H9 (cell line): ENCODE results near the gene ADAMTSL2. TPM values are rescaled to one million over a fixed set of nuclear protein-coding genes. Genes with fewer than 3 reads are reported as not detected.

Source experiments
- DNase-seq: peaks from one replicate; pipeline ENCODE4 v3.0.0-alpha.2; 2017
- H2AFZ ChIP-seq: one replicate; pipeline ENCODE4 v1.6.1; 2013; ENCODE audit warnings: mild to moderate bottlenecking, low read length, control low read depth, moderate library complexity
- H2AK5ac ChIP-seq: 2 replicates; pipeline ENCODE4 v1.6.1; 2013; ENCODE audit warnings: low read length, control low read depth, mixed read lengths; ENCODE audit not compliant: insufficient read length
- H2BK120ac ChIP-seq: one replicate; pipeline ENCODE4 v1.6.1; 2013; ENCODE audit warnings: low read depth, mild to moderate bottlenecking, low read length, control low read depth, inconsistent platforms; ENCODE audit not compliant: poor library complexity, severe bottlenecking
- H2BK12ac ChIP-seq: 2 replicates; pipeline ENCODE4 v1.6.1; 2013; ENCODE audit warnings: low read length, control low read depth, mixed read lengths, low read depth; ENCODE audit not compliant: insufficient read length
- H2BK15ac ChIP-seq: 2 replicates; pipeline ENCODE4 v1.6.1; 2013; ENCODE audit warnings: low read depth, low read length, control low read depth
- H2BK20ac ChIP-seq: one replicate; pipeline ENCODE4 v1.6.1; 2013; ENCODE audit warnings: low read depth, mild to moderate bottlenecking, low read length, control low read depth, inconsistent platforms; ENCODE audit not compliant: poor library complexity, severe bottlenecking
- H2BK5ac ChIP-seq: 2 replicates; pipeline ENCODE4 v1.6.1; 2013; ENCODE audit warnings: low read length, control low read depth, mixed read lengths; ENCODE audit not compliant: insufficient read length
- H3K14ac ChIP-seq: 2 replicates; pipeline ENCODE4 v1.6.1; 2013; ENCODE audit warnings: low read length, control low read depth; ENCODE audit not compliant: insufficient read depth
- H3K18ac ChIP-seq: 2 replicates; pipeline ENCODE4 v1.6.1; 2013; ENCODE audit warnings: low read depth, mild to moderate bottlenecking, mixed read lengths, low read length, control low read depth; ENCODE audit not compliant: insufficient read length
- H3K23ac ChIP-seq: 2 replicates; pipeline ENCODE4 v1.6.1; 2013; ENCODE audit warnings: low read length, control low read depth, mixed read lengths, low read depth; ENCODE audit not compliant: insufficient read length
- H3K23me2 ChIP-seq: 2 replicates; pipeline ENCODE4 v1.6.1; 2013; ENCODE audit warnings: low read depth, mild to moderate bottlenecking, mixed read lengths, low read length, control low read depth; ENCODE audit not compliant: insufficient read length, poor library complexity, severe bottlenecking
- H3K27ac ChIP-seq: 2 replicates; pipeline ENCODE4 v1.5.1; 2013; ENCODE audit warnings: low read length, control low read depth, mixed read lengths, low read depth; ENCODE audit not compliant: insufficient read length
- H3K27me3 ChIP-seq: 2 replicates; pipeline ENCODE4 v1.6.1; 2013; ENCODE audit warnings: low read length, control low read depth, inconsistent platforms; ENCODE audit not compliant: insufficient read depth
- H3K4ac ChIP-seq: 2 replicates; pipeline ENCODE4 v1.6.1; 2013; ENCODE audit warnings: low read depth, mild to moderate bottlenecking, control low read depth, inconsistent platforms, low read length, moderate library complexity
- H3K4me1 ChIP-seq: 2 replicates; pipeline ENCODE4 v1.6.1; 2013; ENCODE audit warnings: low read length, control low read depth, inconsistent platforms; ENCODE audit not compliant: insufficient read depth
- H3K4me2 ChIP-seq: 2 replicates; pipeline ENCODE4 v1.6.1; 2013; ENCODE audit warnings: low read length, control low read depth, mixed read lengths; ENCODE audit not compliant: insufficient read length, insufficient read depth
- H3K56ac ChIP-seq: 2 replicates; pipeline ENCODE4 v1.6.1; 2013; ENCODE audit warnings: low read depth, mild to moderate bottlenecking, mixed read lengths, low read length, control low read depth; ENCODE audit not compliant: insufficient read length
- H3K79me1 ChIP-seq: 2 replicates; pipeline ENCODE4 v1.6.1; 2013; ENCODE audit warnings: low read depth, mild to moderate bottlenecking, moderate library complexity, low read length, control low read depth, inconsistent platforms; ENCODE audit not compliant: insufficient read depth, poor library complexity, severe bottlenecking
- H3K79me2 ChIP-seq: 2 replicates; pipeline ENCODE4 v1.6.1; 2013; ENCODE audit warnings: low read length, control low read depth, inconsistent platforms; ENCODE audit not compliant: insufficient read depth
- H3K9ac ChIP-seq: 2 replicates; pipeline ENCODE4 v1.6.1; 2013; ENCODE audit warnings: low read length, control low read depth, mixed read lengths; ENCODE audit not compliant: insufficient read length; ENCODE audit errors: extremely low read depth
- H3K9me3 ChIP-seq: one replicate; pipeline ENCODE4 v1.6.1; 2013; ENCODE audit warnings: low read depth, low read length, inconsistent platforms; ENCODE audit not compliant: control insufficient read depth
- H3T11ph ChIP-seq: one replicate; pipeline ENCODE4 v1.6.1; 2013; ENCODE audit warnings: mild to moderate bottlenecking, low read length, control low read depth, inconsistent platforms
- H4K20me1 ChIP-seq: one replicate; pipeline ENCODE4 v1.6.1; 2013; ENCODE audit not compliant: control insufficient read depth, insufficient read length, insufficient read depth
- H4K5ac ChIP-seq: 2 replicates; pipeline ENCODE4 v1.6.1; 2013; ENCODE audit warnings: low read depth, mild to moderate bottlenecking, mixed read lengths, low read length, control low read depth; ENCODE audit not compliant: insufficient read length
- H4K8ac ChIP-seq: replicated peaks from 2 replicates; pipeline ENCODE4 v1.6.1; 2013; ENCODE audit warnings: low read length, control low read depth, mixed read lengths, low read depth; ENCODE audit not compliant: insufficient read length
- H4K91ac ChIP-seq: 2 replicates; pipeline ENCODE4 v1.6.1; 2013; ENCODE audit warnings: low read depth, mild to moderate bottlenecking, moderate library complexity, mixed read lengths, low read length, control low read depth; ENCODE audit not compliant: insufficient read length
- H3K27ac Mint-ChIP-seq, 3 experiments: 2 replicates in 2 of 3; 3 replicates in 1 of 3; pipeline ENCODE4 v1.8.0; 2020 to 2021; ENCODE audit warnings: mixed read lengths in 3 of 3, mild to moderate bottlenecking in 1 of 3, moderate library complexity in 1 of 3
- H3K27me3 Mint-ChIP-seq: 2 replicates; pipeline ENCODE4 v1.8.0; 2021; ENCODE audit warnings: low read depth, mild to moderate bottlenecking, moderate library complexity, mixed read lengths
- H3K36me3 Mint-ChIP-seq, 3 experiments: 2 replicates in 2 of 3; 3 replicates in 1 of 3; pipeline ENCODE4 v1.8.0; 2020 to 2021; ENCODE audit warnings: low read depth in 3 of 3, mixed read lengths in 3 of 3; ENCODE audit not compliant: insufficient read depth in 1 of 3
- H3K4me1 Mint-ChIP-seq, 2 experiments: 2 replicates each; pipeline ENCODE4 v1.8.0; 2020; ENCODE audit warnings: mixed read lengths in 2 of 2
- H3K4me3 Mint-ChIP-seq, 2 experiments: 2 replicates in 1 of 2; 3 replicates in 1 of 2; pipeline ENCODE4 v1.8.0; 2020 to 2021; ENCODE audit warnings: mild to moderate bottlenecking in 2 of 2, mixed read lengths in 2 of 2, moderate library complexity in 1 of 2
- H3K9me3 Mint-ChIP-seq, 2 experiments: 2 replicates in 1 of 2; 3 replicates in 1 of 2; pipeline ENCODE4 v1.8.0; 2020; ENCODE audit warnings: mild to moderate bottlenecking in 2 of 2, mixed read lengths in 2 of 2, moderate library complexity in 1 of 2
- WGBS: extraction: QIAGEN DNeasy Blood & Tissue Kit; methylation state at CpG from one replicate; pipeline ENCODE4 v1.1.7; 2013; ENCODE audit warnings: missing lambda C conversion rate, low lambda C conversion rate, mixed read lengths; ENCODE audit not compliant: insufficient read length; ENCODE audit errors: extremely low coverage; 5-methylcytosine and 5-hydroxymethylcytosine counted together
- total RNA-seq: library from RNA; stranded (reverse); gene quantifications from 2 replicates; pipeline ENCODE4 v1.2.1, GENCODE V29; 2021
- TF ChIP-seq, protein P1 (sequence below): fragments of 200-600 bp; sonication (generic); conservative IDR thresholded peaks from 3 replicates; pipeline ENCODE4 v1.8.0; 2021; ENCODE audit warnings: antibody characterized with exemption, mild to moderate bottlenecking

The ADAMTSL2 gene
- total RNA-seq, 1 experiment from 2014 or later = 0.61 TPM

GRCh38 chr9:133490865-133491655 is 43.4 kb upstream of the ADAMTSL2 start:
- H3K4me3 Mint-ChIP-seq = no peak overlapping the region
- no peak for DNase-seq
- H3K36me3 Mint-ChIP-seq = no peaks in the 10 kb centered on the region
- no peak overlapping the region for H3K4ac ChIP-seq
- no peak overlapping the region for H2BK12ac ChIP-seq
- H3K27me3 Mint-ChIP-seq = no peaks in the 10 kb centered on the region; the same call in 1 of the 2 replicates
- no peaks in the 10 kb centered on the region for H3K79me2 ChIP-seq
- H3K9ac ChIP-seq = no peak overlapping the region
- H3K27ac Mint-ChIP-seq = no peak overlapping the region
- no peak overlapping the region for H4K91ac ChIP-seq
- H3K4me1 Mint-ChIP-seq = 0 out of 4 replicates have a peak, but pooled peaks cover 0 to 1% of the 10 kb centered on the region in 2 experiments
- H3K79me1 ChIP-seq = no peaks in the 10 kb centered on the region
- no peak overlapping the region for H3K18ac ChIP-seq
- H3K14ac ChIP-seq = no peak overlapping the region
- no peak overlapping the region for H2BK120ac ChIP-seq
- H3K9me3 ChIP-seq = no peaks in the 10 kb centered on the region
- H3K4me1 ChIP-seq = no peaks in the 10 kb centered on the region
- no peak overlapping the region for H2AFZ ChIP-seq
- H3T11ph ChIP-seq = no peak overlapping the region
- no peak overlapping the region for H2BK5ac ChIP-seq
- H3K27ac ChIP-seq = no peak overlapping the region
- H4K8ac ChIP-seq = no peak overlapping the region
- H2BK15ac ChIP-seq = no peak overlapping the region
- H3K27me3 ChIP-seq = no peaks in the 10 kb centered on the region
- no peaks in the 10 kb centered on the region for H3K23me2 ChIP-seq
- H3K56ac ChIP-seq = no peak overlapping the region
- WGBS = no CpG with 5 or more reads among the region's 12 CpGs
- H2BK20ac ChIP-seq = no peak overlapping the region
- no peaks in the 10 kb centered on the region for H4K20me1 ChIP-seq
- H3K4me2 ChIP-seq = no peak overlapping the region
- no peak overlapping the region for H2AK5ac ChIP-seq
- H4K5ac ChIP-seq = no peak overlapping the region
- H3K9me3 Mint-ChIP-seq = no peaks in the 10 kb centered on the region
- no peak overlapping the region for H3K23ac ChIP-seq
- TF ChIP-seq, protein P1, sequence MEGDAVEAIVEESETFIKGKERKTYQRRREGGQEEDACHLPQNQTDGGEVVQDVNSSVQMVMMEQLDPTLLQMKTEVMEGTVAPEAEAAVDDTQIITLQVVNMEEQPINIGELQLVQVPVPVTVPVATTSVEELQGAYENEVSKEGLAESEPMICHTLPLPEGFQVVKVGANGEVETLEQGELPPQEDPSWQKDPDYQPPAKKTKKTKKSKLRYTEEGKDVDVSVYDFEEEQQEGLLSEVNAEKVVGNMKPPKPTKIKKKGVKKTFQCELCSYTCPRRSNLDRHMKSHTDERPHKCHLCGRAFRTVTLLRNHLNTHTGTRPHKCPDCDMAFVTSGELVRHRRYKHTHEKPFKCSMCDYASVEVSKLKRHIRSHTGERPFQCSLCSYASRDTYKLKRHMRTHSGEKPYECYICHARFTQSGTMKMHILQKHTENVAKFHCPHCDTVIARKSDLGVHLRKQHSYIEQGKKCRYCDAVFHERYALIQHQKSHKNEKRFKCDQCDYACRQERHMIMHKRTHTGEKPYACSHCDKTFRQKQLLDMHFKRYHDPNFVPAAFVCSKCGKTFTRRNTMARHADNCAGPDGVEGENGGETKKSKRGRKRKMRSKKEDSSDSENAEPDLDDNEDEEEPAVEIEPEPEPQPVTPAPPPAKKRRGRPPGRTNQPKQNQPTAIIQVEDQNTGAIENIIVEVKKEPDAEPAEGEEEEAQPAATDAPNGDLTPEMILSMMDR = no peak
